ENCODE measurements around the gene TSPAN16.

TSPAN16 gene

GRCh38 chr19:11295665-11296245, at the start of gene TSPAN16:
Gene TSPAN16 (plus strand): TSS chr19:11296160. CDS start chr19:11296298, 138 bp downstream.
- no peak for DNase-seq

GRCh38 chr19:11246941-11247340, 49.0 kb upstream of the TSPAN16 start:
- no peak for DNase-seq

GRCh38 chr19:11247391-11247790, 48.6 kb upstream of the TSPAN16 start:
- DNase-seq = no peak

GRCh38 chr19:11247934-11248333, 48.0 kb upstream of the TSPAN16 start:
- DNase-seq = no peak

GRCh38 chr19:11248852-11249251, 47.1 kb upstream of the TSPAN16 start:
- no peak for DNase-seq

GRCh38 chr19:11251217-11251616, 44.7 kb upstream of the TSPAN16 start:
- no peak for DNase-seq

- no peak for DNase-seq
These were observed 44.2 kb upstream of the TSPAN16 start for GRCh38 chr19:11251650-11252314.

GRCh38 chr19:11252665-11253355, 43.1 kb upstream of the TSPAN16 start:
- DNase-seq = no peak

- no peak for DNase-seq
These were observed 41.3 kb upstream of the TSPAN16 start for GRCh38 chr19:11254666-11255065.

- DNase-seq = no peak
These were observed 39.8 kb upstream of the TSPAN16 start for GRCh38 chr19:11256189-11256588.

GRCh38 chr19:11257846-11258380, 38.0 kb upstream of the TSPAN16 start:
- DNase-seq = no peak

- DNase-seq = no peak
These were observed 35.0 kb upstream of the TSPAN16 start for GRCh38 chr19:11260996-11261395.

GRCh38 chr19:11261431-11261970, 34.5 kb upstream of the TSPAN16 start:
- no peak for DNase-seq

GRCh38 chr19:11261971-11262839, 33.8 kb upstream of the TSPAN16 start, which contains the start of gene DOCK6:
Gene DOCK6 (minus strand): TSS chr19:11262524. CDS start chr19:11262440, 84 bp downstream.
- DNase-seq = no peak

- no peak for DNase-seq
These were observed 32.2 kb upstream of the TSPAN16 start for GRCh38 chr19:11263726-11264125.

GRCh38 chr19:11264452-11265176, 31.3 kb upstream of the TSPAN16 start:
- no peak for DNase-seq

- no peak for DNase-seq
These were observed 30.7 kb upstream of the TSPAN16 start for GRCh38 chr19:11265177-11265784.

GRCh38 chr19:11265785-11266236, 30.1 kb upstream of the TSPAN16 start:
- peak; percentile 70 for DNase-seq

- no peak for DNase-seq
These were observed 28.5 kb upstream of the TSPAN16 start for GRCh38 chr19:11267316-11268085.

- peak; percentile 45 for DNase-seq
These were observed 27.1 kb upstream of the TSPAN16 start for GRCh38 chr19:11268783-11269267.

Data from SHP77 treated with DMSO at 0.1 percent for 48 hours (cell line).